Panc1 (cell line): ENCODE data around the gene HES2. TPM values are rescaled to one million over a fixed set of nuclear protein-coding genes. Genes with fewer than 3 reads are reported as not detected.
A peak's percentile ranks its signal among the peaks of the same experiment; 100 is the strongest.

Experiments used
- ATAC-seq: fragments of 200-7000 bp; cut with Tn5 transposase; 2 replicates; pipeline ENCODE4 v1.9.1; 2020; ENCODE audit warnings: mild to moderate bottlenecking, moderate library complexity
- BruUV-seq: library from RNA; stranded (reverse); fragments of 400-500 nt; replicated peaks from 2 replicates; lab custom pipeline; 2021; lab: Mats Ljungman, UMichigan
- CTCF ChIA-PET: fragments of 300-600 bp; sonication (Branson Sonifier 250); formaldehyde crosslinking; loops from one replicate; lab custom pipeline; 2022; ENCODE audit warnings: antibody characterized with exemption; lab: Charles Lee
- POLR2A ChIA-PET: fragments of 300-600 bp; sonication (Branson Sonifier 250); formaldehyde crosslinking; loops from one replicate; lab custom pipeline; 2022; ENCODE audit warnings: antibody characterized with exemption; lab: Charles Lee
- DNase-seq: peaks from one replicate; pipeline ENCODE4 v3.0.0-alpha.2; 2010; ENCODE audit warnings: low read depth, low spot score
- H3K27ac ChIP-seq: 2 replicates; pipeline ENCODE4 v1.5.1; 2011; ENCODE audit warnings: mild to moderate bottlenecking, low read length, inconsistent platforms
- H3K27me3 ChIP-seq: fragments of 200-500 bp; sonication (Bioruptor generic); 2 replicates; pipeline ENCODE4 v1.6.0; 2014; ENCODE audit warnings: low read length, inconsistent platforms; ENCODE audit not compliant: control insufficient read depth, insufficient read depth
- H3K36me3 ChIP-seq: fragments of 200-500 bp; sonication (Bioruptor generic); 2 replicates; pipeline ENCODE4 v1.5.1; 2014; ENCODE audit warnings: inconsistent platforms, mild to moderate bottlenecking, low read length, moderate library complexity; ENCODE audit not compliant: control insufficient read depth, insufficient read depth
- H3K4me1 ChIP-seq: 2 replicates; pipeline ENCODE4 v1.5.1; 2011; ENCODE audit warnings: inconsistent platforms, mild to moderate bottlenecking, low read length, moderate library complexity; ENCODE audit not compliant: control insufficient read depth, insufficient read depth
- H3K4me3 ChIP-seq, 2 experiments: 2 replicates each; pipeline ENCODE4 v1.5.1; 2011 to 2012; ENCODE audit warnings: low read depth in 2 of 2, low read length in 2 of 2, mild to moderate bottlenecking in 2 of 2, inconsistent platforms in 1 of 2, moderate library complexity in 1 of 2
- H3K9me3 ChIP-seq: fragments of 200-500 bp; sonication (Bioruptor generic); 2 replicates; pipeline ENCODE4 v1.5.1; 2014; ENCODE audit warnings: low read depth, mild to moderate bottlenecking, inconsistent platforms, low read length, moderate library complexity; ENCODE audit not compliant: control insufficient read depth, insufficient read depth
- POLR2AphosphoS5 ChIP-seq: IDR thresholded peaks from 2 replicates; pipeline ENCODE4 v1.6.1; 2012; ENCODE audit warnings: mild to moderate bottlenecking, low read depth, low read length, moderate library complexity
- SIN3A ChIP-seq: IDR thresholded peaks from 2 replicates; pipeline ENCODE4 v1.6.1; 2012; ENCODE audit warnings: low read depth, mild to moderate bottlenecking, low read length, moderate library complexity, borderline replicate concordance; ENCODE audit not compliant: insufficient read depth
- TCF7L2 ChIP-seq: IDR thresholded peaks from 2 replicates; pipeline ENCODE4 v1.6.1; 2011; ENCODE audit warnings: mild to moderate bottlenecking, low read depth, low read length, inconsistent platforms
- in situ Hi-C: cut with HindIII; loops from 2 replicates; pipeline ENCODE4 v1.10.0; 2016; ENCODE audit warnings: low sequenced_read_pairs, low pct_unique_long_range_greater_than_20kb
- intact Hi-C: fragments of 100-400 bp; cut with micrococcal nuclease; formaldehyde crosslinking; loops from one replicate; pipeline ENCODE4 v1.10.0; 2022; ENCODE audit not compliant: unreplicated experiment
- total RNA-seq: library from RNA; stranded (reverse); gene quantifications from one replicate; pipeline ENCODE4 v1.2.1, GENCODE V29; 2021; ENCODE audit not compliant: unreplicated experiment
- TF ChIP-seq, protein P1 (sequence below): fragments of 450-650 bp; IDR thresholded peaks from 2 replicates; pipeline ENCODE4 v1.5.1; 2017; ENCODE audit warnings: mild to moderate bottlenecking
- TF ChIP-seq, protein P2 (sequence below), 2 experiments: IDR thresholded peaks; 2 replicates each; pipeline ENCODE4 v1.6.1; 2011 to 2012; ENCODE audit warnings: low read depth in 2 of 2, control low read depth in 1 of 2, low read length in 1 of 2, mild to moderate bottlenecking in 1 of 2, moderate library complexity in 1 of 2; ENCODE audit not compliant: insufficient read depth in 1 of 2

The HES2 gene
- total RNA-seq, 1 experiment from 2014 or later, result 11.1 TPM

DNA sequence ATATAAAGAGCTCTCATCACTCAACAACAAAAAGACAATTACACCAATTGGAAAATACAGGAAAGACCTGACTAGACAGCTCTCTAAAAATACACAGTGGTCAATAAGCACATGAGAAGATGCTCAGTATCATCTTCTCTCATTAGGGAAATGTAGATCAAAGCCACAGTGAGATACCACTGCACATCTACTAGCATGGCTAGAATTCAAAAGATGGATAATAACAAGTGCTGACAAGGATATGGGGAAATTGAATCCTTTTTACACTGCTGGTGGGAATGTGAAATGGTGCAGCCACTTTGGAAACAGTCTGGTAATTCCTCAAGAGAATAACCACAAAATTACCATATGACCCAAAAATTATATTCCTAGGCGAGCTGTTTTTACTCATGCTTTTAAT lies 35.6 kb downstream of the HES2 start:
- Histone ChIP-seq H3K4me1 (peaks cover 26% of the 10 kb centered on the region), H3K27ac (no peak overlapping the region), H3K4me3 (no peak overlapping the region), H3K36me3 (no peaks in the 10 kb centered on the region), H3K27me3 (no peaks in the 10 kb centered on the region), H3K9me3 (no peaks in the 10 kb centered on the region)
- DNase-seq (no peak), ATAC-seq (no peak)
- ChIA-PET CTCF (no interaction called here), POLR2A (interaction anchor here (1.2 kb wide), 1 partner anchor 15 kb away, joined by 3 read pairs; no protein-coding TSS in a partner anchor)
- intact Hi-C loops (no loop called here), in situ Hi-C loops (no loop called here)
- BruUV-seq, result TSS peak; percentile 44
- TF ChIP-seq TCF7L2, result no peak
- TF ChIP-seq SIN3A, result no peak
- no peak for TF ChIP-seq POLR2AphosphoS5
- TF ChIP-seq, protein P1, sequence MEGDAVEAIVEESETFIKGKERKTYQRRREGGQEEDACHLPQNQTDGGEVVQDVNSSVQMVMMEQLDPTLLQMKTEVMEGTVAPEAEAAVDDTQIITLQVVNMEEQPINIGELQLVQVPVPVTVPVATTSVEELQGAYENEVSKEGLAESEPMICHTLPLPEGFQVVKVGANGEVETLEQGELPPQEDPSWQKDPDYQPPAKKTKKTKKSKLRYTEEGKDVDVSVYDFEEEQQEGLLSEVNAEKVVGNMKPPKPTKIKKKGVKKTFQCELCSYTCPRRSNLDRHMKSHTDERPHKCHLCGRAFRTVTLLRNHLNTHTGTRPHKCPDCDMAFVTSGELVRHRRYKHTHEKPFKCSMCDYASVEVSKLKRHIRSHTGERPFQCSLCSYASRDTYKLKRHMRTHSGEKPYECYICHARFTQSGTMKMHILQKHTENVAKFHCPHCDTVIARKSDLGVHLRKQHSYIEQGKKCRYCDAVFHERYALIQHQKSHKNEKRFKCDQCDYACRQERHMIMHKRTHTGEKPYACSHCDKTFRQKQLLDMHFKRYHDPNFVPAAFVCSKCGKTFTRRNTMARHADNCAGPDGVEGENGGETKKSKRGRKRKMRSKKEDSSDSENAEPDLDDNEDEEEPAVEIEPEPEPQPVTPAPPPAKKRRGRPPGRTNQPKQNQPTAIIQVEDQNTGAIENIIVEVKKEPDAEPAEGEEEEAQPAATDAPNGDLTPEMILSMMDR, result no peak
- TF ChIP-seq, protein P2, sequence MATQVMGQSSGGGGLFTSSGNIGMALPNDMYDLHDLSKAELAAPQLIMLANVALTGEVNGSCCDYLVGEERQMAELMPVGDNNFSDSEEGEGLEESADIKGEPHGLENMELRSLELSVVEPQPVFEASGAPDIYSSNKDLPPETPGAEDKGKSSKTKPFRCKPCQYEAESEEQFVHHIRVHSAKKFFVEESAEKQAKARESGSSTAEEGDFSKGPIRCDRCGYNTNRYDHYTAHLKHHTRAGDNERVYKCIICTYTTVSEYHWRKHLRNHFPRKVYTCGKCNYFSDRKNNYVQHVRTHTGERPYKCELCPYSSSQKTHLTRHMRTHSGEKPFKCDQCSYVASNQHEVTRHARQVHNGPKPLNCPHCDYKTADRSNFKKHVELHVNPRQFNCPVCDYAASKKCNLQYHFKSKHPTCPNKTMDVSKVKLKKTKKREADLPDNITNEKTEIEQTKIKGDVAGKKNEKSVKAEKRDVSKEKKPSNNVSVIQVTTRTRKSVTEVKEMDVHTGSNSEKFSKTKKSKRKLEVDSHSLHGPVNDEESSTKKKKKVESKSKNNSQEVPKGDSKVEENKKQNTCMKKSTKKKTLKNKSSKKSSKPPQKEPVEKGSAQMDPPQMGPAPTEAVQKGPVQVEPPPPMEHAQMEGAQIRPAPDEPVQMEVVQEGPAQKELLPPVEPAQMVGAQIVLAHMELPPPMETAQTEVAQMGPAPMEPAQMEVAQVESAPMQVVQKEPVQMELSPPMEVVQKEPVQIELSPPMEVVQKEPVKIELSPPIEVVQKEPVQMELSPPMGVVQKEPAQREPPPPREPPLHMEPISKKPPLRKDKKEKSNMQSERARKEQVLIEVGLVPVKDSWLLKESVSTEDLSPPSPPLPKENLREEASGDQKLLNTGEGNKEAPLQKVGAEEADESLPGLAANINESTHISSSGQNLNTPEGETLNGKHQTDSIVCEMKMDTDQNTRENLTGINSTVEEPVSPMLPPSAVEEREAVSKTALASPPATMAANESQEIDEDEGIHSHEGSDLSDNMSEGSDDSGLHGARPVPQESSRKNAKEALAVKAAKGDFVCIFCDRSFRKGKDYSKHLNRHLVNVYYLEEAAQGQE (IDR thresholded peaks at IDR 0.05; ENCODE audit: insufficient read depth in 1 of 2, low read depth in 2 of 2, low read length in 1 of 2), result no peak

DNA sequence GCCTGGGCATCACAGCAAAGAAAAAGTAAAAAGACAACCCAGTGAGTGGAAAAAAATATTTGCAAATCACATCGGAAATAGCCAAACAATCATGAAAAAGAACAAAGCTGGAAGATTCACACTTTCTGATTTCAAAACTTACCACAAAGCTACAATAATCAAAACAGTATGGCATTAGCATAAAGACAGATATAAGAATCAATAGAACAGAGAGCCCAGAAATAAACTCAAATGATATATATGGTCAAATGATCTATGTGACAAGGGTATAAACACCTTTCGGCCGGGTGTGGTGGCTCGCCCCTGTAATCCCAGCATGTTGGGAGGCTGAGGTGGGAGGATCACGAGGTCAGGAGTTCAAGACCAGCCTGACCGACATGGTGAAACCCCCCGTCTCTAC lies 39.7 kb downstream of the HES2 start:
- intact Hi-C loops, result no loop called here
- TF ChIP-seq POLR2AphosphoS5, result no peak
- TF ChIP-seq, protein P2 (IDR thresholded peaks at IDR 0.05; ENCODE audit: insufficient read depth in 1 of 2, low read depth in 2 of 2, low read length in 1 of 2), result no peak
- TF ChIP-seq, protein P1, result no peak
- TF ChIP-seq TCF7L2, result no peak
- no peak for TF ChIP-seq SIN3A
- no peak overlapping the region for H3K4me3 ChIP-seq
- ChIA-PET CTCF (no interaction called here), POLR2A (interaction anchor here (1.0 kb wide), 1 partner anchor 12 kb away, joined by 7 read pairs; no protein-coding TSS in a partner anchor)
- BruUV-seq, result no TSS peak
- H3K27ac ChIP-seq, result no peak overlapping the region
- DNase-seq (no peak), ATAC-seq (no peak)
- no peaks in the 10 kb centered on the region for H3K27me3 ChIP-seq
- in situ Hi-C loops, result no loop called here
- no peaks in the 10 kb centered on the region for H3K9me3 ChIP-seq
- H3K4me1 ChIP-seq, result peaks cover 6% of the 10 kb centered on the region; the same call in 1 of the 2 replicates
- H3K36me3 ChIP-seq, result no peaks in the 10 kb centered on the region
